Activated CD8-positive, alpha-beta T cell treated with anti-CD3 and anti-CD28 coated beads, Interleukin-2, amount 10 ng/mL, durations not matched to agents 7 days and 5 days (primary cell): ENCODE measurements around the gene CHRDL2. TPM values are rescaled to one million over a fixed set of nuclear protein-coding genes. Genes with fewer than 3 reads are reported as not detected.

ENCODE experiments used
- ATAC-seq: fragments of 150-1000 bp; cut with Tn5 transposase; one replicate; pipeline ENCODE4 v1.10.0; 2021; ENCODE audit warnings: moderate library complexity
- CTCF ChIA-PET: fragments of 350-600 bp; sonication (Branson Sonifier 250); formaldehyde crosslinking; loops from one replicate; lab custom pipeline; 2021; ENCODE audit warnings: antibody characterized with exemption; lab: Charles Lee
- POLR2A ChIA-PET: fragments of 350-600 bp; sonication (Branson Sonifier 250); formaldehyde crosslinking; loops from one replicate; lab custom pipeline; 2021; ENCODE audit warnings: antibody characterized with exemption; lab: Charles Lee
- DNase-seq: peaks from one replicate; pipeline ENCODE4 v3.0.0-alpha.2; 2020
- H3K27ac Mint-ChIP-seq: one replicate; pipeline ENCODE4 v1.8.0; 2021; ENCODE audit warnings: mild to moderate bottlenecking, mixed read lengths
- H3K27me3 Mint-ChIP-seq: one replicate; pipeline ENCODE4 v1.8.0; 2021; ENCODE audit warnings: low read depth, mixed read lengths
- H3K36me3 Mint-ChIP-seq: one replicate; pipeline ENCODE4 v1.8.0; 2021; ENCODE audit warnings: low read depth, mixed read lengths
- H3K4me1 Mint-ChIP-seq: one replicate; pipeline ENCODE4 v1.8.0; 2021; ENCODE audit warnings: low read depth, mixed read lengths
- H3K4me3 Mint-ChIP-seq: one replicate; pipeline ENCODE4 v1.8.0; 2021; ENCODE audit warnings: mild to moderate bottlenecking, mixed read lengths
- H3K9me3 Mint-ChIP-seq: one replicate; pipeline ENCODE4 v1.8.0; 2022; ENCODE audit warnings: mixed read lengths; ENCODE audit not compliant: insufficient read depth
- total RNA-seq, 2 experiments: library from RNA; stranded (reverse); gene quantifications; one replicate each; pipeline ENCODE4 v1.2.3, GENCODE V29; 2021

CHRDL2 gene
- total RNA-seq, 2 experiments from 2014 or later: not detected

DNA sequence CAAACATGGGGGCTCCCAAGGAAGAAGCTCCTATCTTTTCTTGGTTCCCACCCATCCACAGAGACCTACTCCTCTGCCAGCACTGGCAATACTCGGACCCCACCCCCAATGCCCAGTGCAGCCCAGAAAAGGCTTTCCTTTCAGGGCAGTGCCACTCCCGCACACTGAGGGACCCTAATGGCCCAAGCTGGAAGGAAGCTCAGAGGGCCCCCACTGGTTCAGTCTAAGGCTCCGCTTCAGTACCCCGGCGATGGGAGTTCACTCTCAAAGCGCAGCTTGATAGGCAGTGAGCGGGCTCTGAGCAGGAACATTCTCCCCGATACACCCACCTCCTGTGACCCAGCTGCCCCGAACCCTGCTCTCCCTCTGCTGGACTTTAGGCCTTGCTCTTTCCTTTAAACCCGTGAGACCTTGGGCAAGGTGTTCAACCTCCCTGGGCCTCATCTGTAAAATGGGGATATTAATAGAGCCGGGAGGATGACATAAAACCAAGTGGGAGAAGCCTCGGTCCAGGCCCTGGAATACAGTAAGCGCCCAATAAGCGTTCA is 48.4 kb downstream of the CHRDL2 start:
- Mint-ChIP-seq H3K9me3 (no peaks in the 10 kb centered on the region), H3K4me3 (no peak overlapping the region), H3K36me3 (no peaks in the 10 kb centered on the region), H3K27ac (no peak overlapping the region), H3K27me3 (peaks cover 23% of the 10 kb centered on the region), H3K4me1 (no peaks in the 10 kb centered on the region)
- ATAC-seq: no peak
- POLR2A ChIA-PET: no interaction called here
- CTCF ChIA-PET: interaction anchor here (2.2 kb wide), 1 partner anchor 20 kb away, joined by 6 read pairs; no protein-coding TSS in a partner anchor
- no peak for DNase-seq

- DNase-seq: no peak
- H3K27me3 Mint-ChIP-seq: peaks cover 23% of the 10 kb centered on the region
- no peaks in the 10 kb centered on the region for H3K9me3 Mint-ChIP-seq
- H3K4me1 Mint-ChIP-seq: no peaks in the 10 kb centered on the region
- H3K36me3 Mint-ChIP-seq: no peaks in the 10 kb centered on the region
- CTCF ChIA-PET: interaction anchor here (2.2 kb wide), 1 partner anchor 21 kb away, joined by 6 read pairs; no protein-coding TSS in a partner anchor
- H3K4me3 Mint-ChIP-seq: no peak overlapping the region
- ATAC-seq: no peak
- POLR2A ChIA-PET: no interaction called here
- no peak overlapping the region for H3K27ac Mint-ChIP-seq
Observed at GRCh38 chr11:74681686-74682651, 49.3 kb downstream of the CHRDL2 start.

- ATAC-seq: no peak
- POLR2A ChIA-PET: no interaction called here
- H3K9me3 Mint-ChIP-seq: no peaks in the 10 kb centered on the region
- no peak overlapping the region for H3K27ac Mint-ChIP-seq
- CTCF ChIA-PET: interaction anchor here (1.2 kb wide), 1 partner anchor 22 kb away, joined by 3 read pairs; no protein-coding TSS in a partner anchor
- no peak overlapping the region for H3K4me3 Mint-ChIP-seq
- no peaks in the 10 kb centered on the region for H3K4me1 Mint-ChIP-seq
- no peaks in the 10 kb centered on the region for H3K36me3 Mint-ChIP-seq
- DNase-seq: no peak
- H3K27me3 Mint-ChIP-seq: peaks cover 23% of the 10 kb centered on the region
Observed at GRCh38 chr11:74680703-74681531, 50.3 kb downstream of the CHRDL2 start.

DNA sequence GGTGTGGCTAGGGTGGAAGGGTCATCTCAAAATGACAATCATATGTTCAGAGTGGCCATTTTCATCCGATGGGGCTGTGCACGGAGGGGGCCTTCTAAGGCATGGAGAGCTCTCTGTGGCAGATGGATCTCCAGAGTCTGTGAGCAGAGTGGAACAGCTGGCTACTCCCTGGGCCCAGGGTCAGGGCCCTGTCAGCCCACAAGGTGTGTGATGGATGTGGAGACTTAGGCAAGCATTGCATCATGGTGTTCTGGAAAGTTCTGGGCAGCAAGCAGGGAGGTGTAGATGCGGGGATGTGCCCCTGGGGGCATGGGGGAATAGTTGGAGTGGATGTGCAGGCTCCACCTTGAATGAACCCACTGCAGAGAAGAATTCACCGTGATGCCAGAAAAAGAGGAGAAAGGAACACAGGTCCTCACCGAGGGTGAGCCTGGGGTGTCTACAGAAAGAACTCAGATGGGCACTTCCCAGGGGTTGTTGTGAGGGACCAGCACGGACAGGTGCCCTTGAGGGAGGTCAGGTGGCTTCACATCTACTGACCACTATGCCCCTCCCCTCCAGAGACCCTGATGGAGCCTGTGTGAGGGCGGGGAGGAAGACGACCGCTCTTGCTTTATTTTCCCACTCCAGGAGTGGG is 51.1 kb downstream of the CHRDL2 start:
- Mint-ChIP-seq H3K27me3 (peaks cover 22% of the 10 kb centered on the region), H3K36me3 (no peaks in the 10 kb centered on the region), H3K27ac (no peak overlapping the region), H3K9me3 (no peaks in the 10 kb centered on the region), H3K4me1 (no peaks in the 10 kb centered on the region), H3K4me3 (no peak overlapping the region)
- DNase-seq (no peak), ATAC-seq (no peak)
- POLR2A ChIA-PET: no interaction called here
- CTCF ChIA-PET: interaction anchor here (1.2 kb wide), 1 partner anchor 22 kb away, joined by 3 read pairs; no protein-coding TSS in a partner anchor

- H3K27me3 Mint-ChIP-seq: peaks cover 16% of the 10 kb centered on the region
- H3K4me3 Mint-ChIP-seq: no peak overlapping the region
- no peaks in the 10 kb centered on the region for H3K9me3 Mint-ChIP-seq
- H3K4me1 Mint-ChIP-seq: no peaks in the 10 kb centered on the region
- DNase-seq: no peak
- ChIA-PET CTCF (no interaction called here), POLR2A (no interaction called here)
- ATAC-seq: no peak
- H3K27ac Mint-ChIP-seq: no peak overlapping the region
- no peaks in the 10 kb centered on the region for H3K36me3 Mint-ChIP-seq
Observed at GRCh38 chr11:74679513-74679865, 51.7 kb downstream of the CHRDL2 start.

- Mint-ChIP-seq H3K9me3 (no peaks in the 10 kb centered on the region), H3K4me3 (no peak overlapping the region), H3K27ac (no peak overlapping the region), H3K36me3 (no peaks in the 10 kb centered on the region), H3K27me3 (peaks cover 12% of the 10 kb centered on the region), H3K4me1 (no peaks in the 10 kb centered on the region)
- ChIA-PET CTCF (no interaction called here), POLR2A (no interaction called here)
- ATAC-seq (no peak), DNase-seq (no peak)
Observed at GRCh38 chr11:74678591-74679512, 52.4 kb downstream of the CHRDL2 start.

- ChIA-PET POLR2A (no interaction called here), CTCF (interaction anchor here (1.1 kb wide), 1 partner anchor 8 kb away, joined by 3 read pairs; no protein-coding TSS in a partner anchor)
- H3K4me3 Mint-ChIP-seq: no peak overlapping the region
- H3K9me3 Mint-ChIP-seq: no peaks in the 10 kb centered on the region
- ATAC-seq (no peak), DNase-seq (no peak)
- H3K4me1 Mint-ChIP-seq: no peaks in the 10 kb centered on the region
- H3K36me3 Mint-ChIP-seq: no peaks in the 10 kb centered on the region
- H3K27me3 Mint-ChIP-seq: peaks cover 8% of the 10 kb centered on the region
- no peak overlapping the region for H3K27ac Mint-ChIP-seq
Observed at GRCh38 chr11:74678041-74678440, 53.2 kb downstream of the CHRDL2 start.

DNA sequence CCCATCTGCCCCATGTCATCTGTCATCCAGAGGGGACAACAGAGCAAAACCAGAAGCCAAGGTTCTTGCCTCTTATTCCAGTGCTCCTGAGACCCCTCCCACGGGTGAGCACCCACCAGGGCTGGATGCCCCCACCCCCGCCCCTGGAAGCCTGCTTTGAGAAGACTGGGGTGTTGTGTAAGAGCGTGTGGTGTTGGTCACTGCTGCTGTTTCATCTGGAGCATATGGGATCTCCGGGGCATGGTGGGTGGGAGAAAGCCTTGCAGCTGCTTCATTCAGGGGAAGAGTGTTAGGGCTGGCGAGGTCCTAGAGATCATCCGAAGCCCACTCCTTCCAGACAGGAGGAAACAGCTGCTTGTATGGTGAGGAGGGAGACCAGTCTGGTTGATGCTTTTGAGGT is 54.1 kb downstream of the CHRDL2 start:
- ChIA-PET POLR2A (no interaction called here), CTCF (interaction anchor here (1.1 to 1.3 kb wide), 3 partner anchors 9 to 49 kb away, joined by 3 to 4 read pairs (median 4); no protein-coding TSS in a partner anchor)
- DNase-seq (no peak), ATAC-seq (no peak)
- H3K27me3 Mint-ChIP-seq: no peaks in the 10 kb centered on the region
- no peak overlapping the region for H3K27ac Mint-ChIP-seq
- H3K4me1 Mint-ChIP-seq: no peaks in the 10 kb centered on the region
- no peak overlapping the region for H3K4me3 Mint-ChIP-seq
- no peaks in the 10 kb centered on the region for H3K36me3 Mint-ChIP-seq
- H3K9me3 Mint-ChIP-seq: no peaks in the 10 kb centered on the region

GRCh38 chr11:74676596-74676995 is 54.6 kb downstream of the CHRDL2 start:
- H3K9me3 Mint-ChIP-seq: no peaks in the 10 kb centered on the region
- H3K27ac Mint-ChIP-seq: no peak overlapping the region
- no peaks in the 10 kb centered on the region for H3K27me3 Mint-ChIP-seq
- POLR2A ChIA-PET: no interaction called here
- no peaks in the 10 kb centered on the region for H3K4me1 Mint-ChIP-seq
- H3K36me3 Mint-ChIP-seq: no peaks in the 10 kb centered on the region
- CTCF ChIA-PET: interaction anchor here (1.1 to 1.3 kb wide), 3 partner anchors 10 to 49 kb away, joined by 3 to 4 read pairs (median 4); no protein-coding TSS in a partner anchor
- H3K4me3 Mint-ChIP-seq: no peak overlapping the region
- DNase-seq (no peak), ATAC-seq (no peak)

DNA sequence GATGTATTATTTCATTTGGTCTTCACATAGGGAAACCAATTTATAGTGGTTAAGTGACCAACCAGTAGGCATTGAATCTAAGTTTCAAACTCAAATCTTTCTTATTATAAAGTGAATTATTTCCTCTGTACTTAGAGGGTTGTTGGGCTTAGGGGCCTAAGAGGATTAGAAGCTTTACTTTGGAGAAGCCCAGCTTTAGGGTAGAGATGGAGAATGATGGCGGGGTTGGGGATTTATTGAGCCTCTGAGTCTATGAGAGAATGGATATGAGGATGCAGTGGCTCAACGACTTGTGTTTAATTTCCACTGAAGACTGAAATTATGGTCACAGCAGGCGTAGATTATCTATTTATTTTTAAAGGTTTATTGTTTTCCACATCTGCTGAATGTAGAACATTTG is 55.5 kb downstream of the CHRDL2 start:
- H3K4me1 Mint-ChIP-seq: no peaks in the 10 kb centered on the region
- no peak for DNase-seq
- no peak overlapping the region for H3K27ac Mint-ChIP-seq
- no peak overlapping the region for H3K4me3 Mint-ChIP-seq
- H3K9me3 Mint-ChIP-seq: no peaks in the 10 kb centered on the region
- H3K36me3 Mint-ChIP-seq: no peaks in the 10 kb centered on the region
- H3K27me3 Mint-ChIP-seq: no peaks in the 10 kb centered on the region
- CTCF ChIA-PET: no interaction called here
- POLR2A ChIA-PET: no interaction called here
- no peak for ATAC-seq
